ENCODE data around the gene F13A1. TPM values are rescaled to one million over a fixed set of nuclear protein-coding genes. Genes with fewer than 3 reads are reported as not detected.

F13A1 gene
- total and polyA plus RNA-seq, 2 experiments from 2014 or later, result not detected

DNA sequence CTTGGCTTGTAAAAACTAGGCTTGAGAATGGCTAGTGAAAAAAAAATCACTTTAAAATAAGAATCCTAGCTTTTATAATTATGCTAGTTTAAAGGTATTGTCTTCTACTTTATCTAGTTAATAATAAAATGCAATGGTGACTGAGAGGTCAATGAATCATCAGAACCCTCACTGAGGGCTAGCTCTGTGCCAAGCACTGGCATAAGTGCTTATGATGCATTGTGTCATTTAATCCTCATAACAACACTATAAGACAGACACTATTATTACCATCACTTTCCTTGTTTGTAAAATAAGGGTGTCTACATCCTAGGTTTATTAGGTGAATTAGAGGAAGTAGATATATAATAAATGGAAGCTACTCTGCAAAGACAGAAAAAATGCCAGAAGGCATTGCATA lies 144.3 kb downstream of the F13A1 start:
- no peaks in the 10 kb centered on the region for H3K79me2 ChIP-seq (ENCODE audit: insufficient read depth)
- no peaks in the 10 kb centered on the region for H3K9me2 ChIP-seq (ENCODE audit: insufficient read depth)
- H3K4me3 ChIP-seq, result no peak overlapping the region
- no peak overlapping the region for H2AFZ ChIP-seq
- no peaks in the 10 kb centered on the region for H3K9me3 ChIP-seq (ENCODE audit: low read depth)
- DNase-seq, result no peak
- no peaks in the 10 kb centered on the region for H3F3A ChIP-seq (ENCODE audit: insufficient read depth)
- no peak for TF ChIP-seq EZH2 (IDR thresholded peaks at IDR 0.05; ENCODE audit: insufficient read depth, poor library complexity, severe bottlenecking)
- TF ChIP-seq EZH2phosphoT487 (IDR thresholded peaks at IDR 0.05; ENCODE audit: insufficient read depth, low read depth), result no peak
- in situ Hi-C loops (cut with MboI), result no loop called here
- H4K20me1 ChIP-seq (ENCODE audit: insufficient read depth), result no peaks in the 10 kb centered on the region
- H3K9ac ChIP-seq, result no peak overlapping the region
- H3K27me3 ChIP-seq (replicated peaks; ENCODE audit: insufficient read depth), result no peaks in the 10 kb centered on the region
- no peaks in the 10 kb centered on the region for H3K36me3 ChIP-seq (ENCODE audit: low read depth)
- H3K4me1 ChIP-seq (ENCODE audit: insufficient read depth), result no peaks in the 10 kb centered on the region
- no peak overlapping the region for H3K27ac ChIP-seq
- H3K4me2 ChIP-seq (ENCODE audit: unreplicated experiment), result no peak overlapping the region

DNA sequence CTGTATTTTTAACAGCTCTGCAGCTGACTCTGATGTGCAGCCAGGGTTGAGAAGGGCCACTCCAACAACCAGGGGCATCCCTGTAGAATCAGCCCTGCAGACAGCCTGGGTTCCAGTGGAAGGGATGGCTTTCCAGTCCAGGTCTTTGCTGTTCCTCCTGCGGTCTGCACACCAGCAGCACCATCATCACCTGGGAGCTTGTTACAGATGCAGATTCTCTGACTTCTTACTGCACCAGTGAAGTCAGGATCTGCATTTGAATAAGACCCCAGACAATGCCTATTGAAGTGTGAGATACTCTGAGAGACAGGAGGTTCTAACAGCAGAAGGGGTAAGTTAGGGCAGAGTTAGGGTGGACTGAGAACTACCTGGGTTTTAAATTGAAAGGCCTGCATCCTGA lies 151.3 kb downstream of the F13A1 start:
- H3K9me2 ChIP-seq (ENCODE audit: insufficient read depth), result no peaks in the 10 kb centered on the region
- no peaks in the 10 kb centered on the region for H3F3A ChIP-seq (ENCODE audit: insufficient read depth)
- DNase-seq, result no peak
- no peak overlapping the region for H3K4me2 ChIP-seq (ENCODE audit: unreplicated experiment)
- H3K9ac ChIP-seq, result no peak overlapping the region
- no peaks in the 10 kb centered on the region for H3K4me1 ChIP-seq (ENCODE audit: insufficient read depth)
- H3K36me3 ChIP-seq (ENCODE audit: low read depth), result no peaks in the 10 kb centered on the region
- H3K27me3 ChIP-seq (replicated peaks; ENCODE audit: insufficient read depth), result no peaks in the 10 kb centered on the region
- no peak overlapping the region for H3K4me3 ChIP-seq
- no peaks in the 10 kb centered on the region for H3K9me3 ChIP-seq (ENCODE audit: low read depth)
- H3K79me2 ChIP-seq (ENCODE audit: insufficient read depth), result no peaks in the 10 kb centered on the region
- WGBS, 2 experiments (ENCODE audit: low coverage in 1 of 2, low lambda C conversion rate in 2 of 2, missing lambda C conversion rate in 2 of 2), result 17 to 25% methylated on average over 1 of the region's 1 CpG
- no peak for TF ChIP-seq EZH2 (IDR thresholded peaks at IDR 0.05; ENCODE audit: insufficient read depth, poor library complexity, severe bottlenecking)
- TF ChIP-seq EZH2phosphoT487 (IDR thresholded peaks at IDR 0.05; ENCODE audit: insufficient read depth, low read depth), result no peak
- no peak overlapping the region for H3K27ac ChIP-seq
- in situ Hi-C loops (cut with MboI), result no loop called here
- no peak overlapping the region for H2AFZ ChIP-seq
- no peaks in the 10 kb centered on the region for H4K20me1 ChIP-seq (ENCODE audit: insufficient read depth)

DNA sequence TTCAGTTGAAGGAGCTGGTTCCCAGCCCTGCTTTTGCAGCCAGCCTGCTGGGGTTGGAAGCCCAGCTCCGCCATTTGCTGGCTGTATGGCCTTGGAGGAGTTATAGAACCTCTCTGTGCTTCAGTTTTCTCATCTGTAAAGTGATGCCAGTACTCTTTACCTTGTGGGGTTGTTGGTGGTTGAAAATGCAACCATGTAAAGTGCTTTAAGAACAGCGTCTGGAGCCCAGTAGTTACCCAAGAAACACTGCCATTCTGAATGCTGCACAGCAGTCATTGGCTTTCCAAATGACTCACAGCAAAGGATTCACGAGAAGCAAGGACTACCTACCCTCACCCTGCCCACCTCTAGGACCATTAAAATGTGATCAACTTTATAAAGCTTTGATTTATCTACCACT lies 154.4 kb downstream of the F13A1 start:
- no peak overlapping the region for H3K27ac ChIP-seq
- no peaks in the 10 kb centered on the region for H3K27me3 ChIP-seq (replicated peaks; ENCODE audit: insufficient read depth)
- no peak overlapping the region for H2AFZ ChIP-seq
- H3K36me3 ChIP-seq (ENCODE audit: low read depth), result no peaks in the 10 kb centered on the region
- no peak overlapping the region for H3K4me2 ChIP-seq (ENCODE audit: unreplicated experiment)
- H3K4me3 ChIP-seq, result no peak overlapping the region
- no peak for DNase-seq
- H3K4me1 ChIP-seq (ENCODE audit: insufficient read depth), result no peaks in the 10 kb centered on the region
- 27 to 33% methylated on average over 3 of the region's 3 CpGs for WGBS, 2 experiments (ENCODE audit: low coverage in 1 of 2, low lambda C conversion rate in 2 of 2, missing lambda C conversion rate in 2 of 2)
- in situ Hi-C loops (cut with MboI), result no loop called here
- no peaks in the 10 kb centered on the region for H3K9me2 ChIP-seq (ENCODE audit: insufficient read depth)
- no peak for TF ChIP-seq EZH2 (IDR thresholded peaks at IDR 0.05; ENCODE audit: insufficient read depth, poor library complexity, severe bottlenecking)
- TF ChIP-seq EZH2phosphoT487 (IDR thresholded peaks at IDR 0.05; ENCODE audit: insufficient read depth, low read depth), result no peak
- no peaks in the 10 kb centered on the region for H3K79me2 ChIP-seq (ENCODE audit: insufficient read depth)
- no peaks in the 10 kb centered on the region for H4K20me1 ChIP-seq (ENCODE audit: insufficient read depth)
- H3F3A ChIP-seq (ENCODE audit: insufficient read depth), result no peaks in the 10 kb centered on the region
- H3K9ac ChIP-seq, result no peak overlapping the region
- no peaks in the 10 kb centered on the region for H3K9me3 ChIP-seq (ENCODE audit: low read depth)

DNA sequence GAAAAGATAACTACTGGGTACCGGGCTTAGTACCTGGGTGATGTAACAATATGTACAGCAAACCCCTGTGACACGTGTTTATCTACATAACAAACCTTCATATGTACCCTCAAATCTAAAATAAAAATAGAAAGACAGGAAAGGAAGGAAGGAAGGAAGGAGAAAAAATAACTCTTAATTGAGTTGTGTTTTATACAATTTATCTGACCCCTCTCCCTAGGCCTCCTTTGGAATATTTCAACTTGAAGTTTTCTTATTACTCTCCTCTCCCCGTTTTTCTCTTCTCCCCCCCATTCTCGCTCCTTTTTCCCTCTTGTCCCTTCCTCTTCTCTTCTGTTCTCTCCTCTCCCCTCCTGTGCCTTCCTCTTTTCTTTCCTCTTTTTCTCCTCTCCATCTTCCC lies 156.1 kb downstream of the F13A1 start:
- WGBS, 2 experiments (ENCODE audit: low coverage in 1 of 2, low lambda C conversion rate in 2 of 2, missing lambda C conversion rate in 2 of 2), result 36 to 50% methylated on average over 4 of the region's 4 CpGs
- no peaks in the 10 kb centered on the region for H3K9me2 ChIP-seq (ENCODE audit: insufficient read depth)
- no peaks in the 10 kb centered on the region for H3K79me2 ChIP-seq (ENCODE audit: insufficient read depth)
- H3K4me1 ChIP-seq (ENCODE audit: insufficient read depth), result no peaks in the 10 kb centered on the region
- H2AFZ ChIP-seq, result no peak overlapping the region
- in situ Hi-C loops (cut with MboI), result no loop called here
- H3K9me3 ChIP-seq (ENCODE audit: low read depth), result no peaks in the 10 kb centered on the region
- H3K9ac ChIP-seq, result no peak overlapping the region
- H3F3A ChIP-seq (ENCODE audit: insufficient read depth), result no peaks in the 10 kb centered on the region
- H4K20me1 ChIP-seq (ENCODE audit: insufficient read depth), result no peaks in the 10 kb centered on the region
- H3K36me3 ChIP-seq (ENCODE audit: low read depth), result no peaks in the 10 kb centered on the region
- H3K27me3 ChIP-seq (replicated peaks; ENCODE audit: insufficient read depth), result no peaks in the 10 kb centered on the region
- no peak overlapping the region for H3K4me2 ChIP-seq (ENCODE audit: unreplicated experiment)
- DNase-seq, result no peak
- TF ChIP-seq EZH2 (IDR thresholded peaks at IDR 0.05; ENCODE audit: insufficient read depth, poor library complexity, severe bottlenecking), result no peak
- no peak for TF ChIP-seq EZH2phosphoT487 (IDR thresholded peaks at IDR 0.05; ENCODE audit: insufficient read depth, low read depth)
- no peak overlapping the region for H3K4me3 ChIP-seq
- H3K27ac ChIP-seq, result no peak overlapping the region

DNA sequence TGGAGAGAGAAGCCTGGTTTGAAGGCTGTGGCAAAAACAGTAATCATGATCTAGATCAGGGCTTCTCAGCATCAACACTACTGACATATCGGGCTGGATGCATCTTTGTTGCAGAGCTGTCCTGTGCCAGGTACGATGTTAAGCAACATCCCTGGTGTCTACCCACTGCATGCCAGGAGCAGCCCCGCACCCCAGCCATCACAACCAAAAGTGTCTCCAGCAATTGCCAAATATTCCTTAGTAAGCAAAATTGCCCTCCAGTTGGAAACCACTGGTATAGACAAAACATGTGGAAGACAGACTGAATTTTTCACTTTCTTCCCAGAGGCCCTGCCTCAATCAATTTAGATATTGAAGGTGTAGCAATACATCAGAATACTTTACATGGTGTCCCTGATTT lies 166.1 kb downstream of the F13A1 start:
- H3K36me3 ChIP-seq (ENCODE audit: low read depth), result no peaks in the 10 kb centered on the region

More for the DNA sequence above, 166.1 kb downstream of the F13A1 start:
- no peak for TF ChIP-seq EZH2 (IDR thresholded peaks at IDR 0.05; ENCODE audit: insufficient read depth, poor library complexity, severe bottlenecking)
- TF ChIP-seq EZH2phosphoT487 (IDR thresholded peaks at IDR 0.05; ENCODE audit: insufficient read depth, low read depth), result no peak
- Histone ChIP-seq H3K9me3 (ENCODE audit: low read depth) (no peaks in the 10 kb centered on the region), H2AFZ (no peak overlapping the region), H3K79me2 (ENCODE audit: insufficient read depth) (no peaks in the 10 kb centered on the region), H3F3A (ENCODE audit: insufficient read depth) (no peaks in the 10 kb centered on the region), H4K20me1 (ENCODE audit: insufficient read depth) (no peaks in the 10 kb centered on the region), H3K4me2 (ENCODE audit: unreplicated experiment) (no peak overlapping the region), H3K27ac (no peak overlapping the region), H3K9ac (no peak overlapping the region), H3K27me3 (replicated peaks; ENCODE audit: insufficient read depth) (no peaks in the 10 kb centered on the region), H3K4me3 (no peak overlapping the region), H3K4me1 (ENCODE audit: insufficient read depth) (no peaks in the 10 kb centered on the region), H3K9me2 (ENCODE audit: insufficient read depth) (no peaks in the 10 kb centered on the region)
- in situ Hi-C loops (cut with MboI), result no loop called here
- DNase-seq, result no peak
- WGBS, 2 experiments (ENCODE audit: low coverage in 1 of 2, low lambda C conversion rate in 2 of 2, missing lambda C conversion rate in 2 of 2), result 36 to 53% methylated on average over 3 of the region's 3 CpGs
